Activated CD8-positive, alpha-beta memory T cell treated with anti-CD3 and anti-CD28 coated beads, Interleukin-2, amount 50 U/mL, for 4 hours (primary cell): ENCODE measurements around the gene TCEAL4.
"Not testable (repeated sequence)": the region's sequence is repeated elsewhere in the genome, so short reads cannot be mapped to it uniquely, and the experiment has no call there.

ENCODE experiments used
- DNase-seq: peaks from one replicate; pipeline ENCODE4 v3.0.0-alpha.2; 2020

TCEAL4 gene

DNA sequence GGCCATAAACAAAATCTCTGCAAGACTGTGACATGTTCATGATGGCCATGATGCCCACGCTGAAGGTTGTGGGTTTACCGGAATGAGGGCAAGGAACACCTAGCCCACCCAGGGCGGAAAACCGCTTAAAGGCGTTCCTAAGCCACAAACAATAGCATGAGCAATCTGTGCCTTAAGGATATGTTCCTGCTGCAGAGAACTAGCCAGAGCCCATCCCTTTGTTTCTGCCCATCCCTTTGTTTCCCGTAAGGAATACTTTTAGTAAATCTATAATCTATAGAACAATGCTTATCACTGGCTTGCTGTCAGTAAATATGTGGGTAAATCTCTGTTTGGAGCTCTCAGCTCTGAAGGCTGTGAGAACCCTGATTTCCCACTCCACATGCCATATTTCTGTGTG, 9.9 kb downstream of the TCEAL4 start:
- DNase-seq: not testable (repeated sequence)

DNA sequence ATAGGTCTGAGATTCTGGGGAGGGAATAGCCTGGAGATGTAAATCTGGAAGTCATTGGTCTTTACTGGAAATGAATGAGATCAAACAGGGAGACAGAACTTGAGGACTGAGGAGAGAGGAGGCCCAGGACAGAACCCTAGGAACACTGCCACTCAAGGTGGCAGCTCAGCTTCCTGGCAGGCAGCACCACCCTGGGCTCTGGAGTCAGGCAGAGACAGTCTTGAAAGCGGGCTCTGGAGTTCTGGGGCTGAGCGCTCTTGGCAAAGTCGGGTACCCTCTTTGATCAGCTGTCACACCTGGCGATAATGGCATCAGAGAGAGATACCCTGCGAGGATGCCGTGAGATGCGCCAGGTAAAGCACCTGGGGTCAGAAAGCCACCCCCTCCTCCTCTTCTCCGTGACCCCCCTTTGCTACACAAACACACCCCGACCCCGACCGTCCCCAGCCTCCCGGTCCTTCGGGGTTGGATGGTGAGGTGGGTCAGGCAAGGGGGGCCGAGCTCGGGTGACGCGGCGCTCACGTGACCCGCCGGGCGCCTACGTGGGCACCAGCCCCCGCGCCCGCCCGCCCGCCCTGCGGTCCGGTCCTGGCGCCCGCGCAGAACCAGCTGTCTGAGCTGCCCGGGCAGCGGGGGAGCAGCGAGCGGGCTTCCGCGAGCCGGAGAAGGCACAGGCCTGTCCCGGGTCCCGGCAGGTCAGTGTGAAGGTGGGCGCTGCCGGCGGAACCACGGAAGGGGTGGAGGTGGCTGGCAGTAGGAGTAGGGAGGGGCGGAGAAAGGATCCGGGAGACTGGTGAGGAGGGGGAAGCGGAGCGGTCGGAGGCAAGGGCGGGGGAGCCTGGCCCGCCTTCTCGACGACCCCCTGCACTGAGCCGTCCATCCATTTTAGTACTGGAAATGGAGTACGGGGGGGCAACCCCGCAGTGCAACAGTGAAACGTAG, 22.3 kb downstream of the TCEAL4 start, which contains the start of gene TCEAL3:
TSS of gene TCEAL3 (plus strand) at position 600 of the 942 bp plus-strand sequence. CDS start 1,102 bp downstream, outside the sequence.
- peak; percentile 51 for DNase-seq

DNA sequence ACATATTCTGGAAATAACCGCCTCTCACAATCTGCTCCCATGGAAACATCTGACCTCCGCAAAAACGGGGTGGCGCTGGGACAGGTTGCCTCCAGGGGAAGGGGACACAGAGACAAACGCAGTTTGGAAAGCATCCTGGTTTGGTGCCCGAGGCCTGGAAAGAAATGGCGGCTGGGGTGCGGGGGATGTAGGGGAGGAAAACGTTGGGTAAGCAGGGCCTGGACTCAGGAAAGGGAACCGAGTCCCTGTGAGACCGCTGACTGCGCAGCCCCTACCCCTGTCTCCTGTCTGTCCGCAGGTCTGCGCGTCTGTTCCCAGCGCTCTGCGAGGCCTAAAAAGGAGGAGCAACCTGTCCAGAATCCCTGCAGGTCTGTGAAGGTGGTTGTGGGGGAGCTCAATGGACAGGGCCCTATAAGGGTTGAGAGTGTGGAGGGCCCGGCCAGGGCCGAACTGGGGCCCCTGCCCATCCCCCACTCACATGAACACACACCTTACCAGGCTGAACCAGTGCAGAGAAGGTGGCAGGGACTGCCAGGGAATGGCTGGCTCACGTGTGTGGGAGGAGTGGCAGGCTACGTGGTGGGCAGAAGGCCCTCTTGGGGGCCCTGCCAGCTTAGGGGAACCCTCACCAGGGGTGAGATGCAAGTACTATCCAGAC, 23.1 kb downstream of the TCEAL4 start:
- DNase-seq: no peak

DNA sequence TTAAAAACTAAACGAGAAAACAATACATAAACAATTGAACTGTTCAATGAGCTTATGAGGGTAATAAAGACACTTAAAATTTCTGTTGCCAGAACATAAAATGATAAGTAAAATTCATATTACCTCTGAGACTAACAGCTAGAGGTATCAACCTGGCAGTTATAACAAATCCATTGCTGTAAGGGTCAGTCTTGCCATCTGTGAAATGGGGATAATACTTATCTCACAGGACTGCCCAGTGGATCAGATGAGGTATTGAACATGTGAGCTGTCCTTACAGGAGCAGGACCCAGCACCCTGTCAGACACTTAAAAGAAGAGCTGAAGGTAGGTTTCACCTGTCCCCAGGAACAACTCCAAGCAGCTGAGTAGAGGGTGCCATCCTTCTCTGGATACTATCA, 25.0 kb downstream of the TCEAL4 start:
- no peak for DNase-seq

DNA sequence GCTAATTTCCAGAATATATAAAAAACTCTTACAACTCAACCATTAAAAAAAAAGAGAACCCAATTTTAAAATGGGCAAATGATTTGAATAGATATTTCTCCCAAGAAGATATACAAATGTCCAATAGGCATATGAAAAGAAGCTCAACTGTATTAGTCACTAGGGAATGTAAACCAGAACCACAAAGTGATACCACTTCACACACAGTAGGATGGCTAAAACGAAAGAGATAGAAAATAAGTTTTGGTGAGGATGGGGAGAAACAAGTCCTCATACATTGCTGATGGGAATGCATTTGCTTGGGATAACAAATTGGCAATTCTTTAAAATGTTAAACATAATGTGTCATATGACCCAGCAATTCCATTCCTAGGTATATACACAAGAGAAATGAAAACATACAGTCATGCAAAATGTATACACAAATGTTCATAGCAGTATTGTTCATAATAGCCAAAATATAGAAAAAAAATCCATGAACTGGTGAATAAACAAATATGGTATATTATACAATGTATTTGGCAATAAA, 28.1 kb downstream of the TCEAL4 start:
- no peak for DNase-seq

DNA sequence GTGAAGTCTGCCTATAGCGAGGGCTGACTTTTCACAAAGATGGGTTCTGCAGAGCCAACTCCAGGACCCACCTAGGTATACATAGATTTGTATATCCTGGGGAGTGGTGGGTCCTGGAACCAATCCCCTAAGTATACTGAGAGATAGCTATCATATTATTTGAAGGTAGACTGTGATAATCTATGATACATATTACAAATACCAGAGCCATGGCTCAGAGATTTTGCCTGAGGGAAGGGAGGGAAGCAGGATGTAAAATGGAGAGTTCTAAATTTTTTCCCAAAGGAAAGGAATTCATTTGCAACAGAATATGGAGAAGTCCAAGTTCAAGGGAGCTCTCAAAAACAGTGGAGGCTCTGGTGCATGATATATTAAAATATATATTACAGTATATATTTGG, 29.7 kb downstream of the TCEAL4 start:
- no peak for DNase-seq

DNA sequence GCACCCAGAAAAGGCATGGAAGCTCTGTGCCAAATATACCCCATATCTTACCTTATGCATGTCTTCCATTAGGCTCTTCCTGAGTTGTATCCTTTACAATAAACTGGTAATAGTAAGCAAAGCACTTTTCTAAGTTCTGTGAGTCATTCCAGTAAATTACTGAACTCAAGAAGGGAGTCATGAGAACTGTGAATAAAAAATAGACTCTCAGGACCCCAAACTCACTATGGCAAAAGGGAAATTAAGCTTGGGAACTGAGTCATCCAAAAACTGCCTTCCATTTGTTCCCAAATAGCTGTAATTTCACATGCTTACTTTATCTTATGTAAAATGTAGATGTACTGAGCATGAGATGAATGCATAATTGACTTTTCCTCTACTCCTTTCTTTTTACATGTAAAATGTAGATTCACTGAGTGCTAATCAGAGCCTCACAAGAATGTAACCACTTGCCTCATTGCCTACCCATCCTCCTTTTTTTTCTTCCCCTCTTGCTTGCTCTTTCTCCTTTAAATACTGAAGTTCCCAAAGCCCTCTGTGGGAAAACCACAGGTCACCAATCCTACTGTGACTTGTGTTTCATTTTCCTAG, 30.6 kb downstream of the TCEAL4 start:
- no peak for DNase-seq

DNA sequence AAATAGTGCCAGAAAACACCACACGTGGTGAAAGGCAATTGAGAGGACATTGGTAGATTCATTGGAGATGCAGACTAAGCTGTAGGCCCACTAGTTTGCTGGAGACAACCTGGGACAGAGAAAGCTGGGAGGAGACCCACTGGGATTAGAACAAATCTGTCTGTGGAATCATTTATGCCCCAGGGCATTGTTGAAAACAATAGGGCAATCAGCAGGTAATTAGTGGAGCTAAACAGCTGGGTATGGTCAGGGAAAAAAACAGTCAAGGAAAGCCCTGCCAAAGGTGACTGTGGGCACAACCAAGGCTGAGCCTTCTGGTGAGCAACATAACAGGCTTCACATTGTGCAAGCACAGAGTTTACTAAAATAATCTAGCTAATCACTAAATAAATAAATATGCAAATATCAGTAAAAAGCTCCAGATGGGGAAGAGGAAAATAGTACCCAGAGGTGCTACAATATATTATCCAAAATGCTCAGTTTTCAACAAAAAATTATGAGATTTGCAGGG, 31.4 kb downstream of the TCEAL4 start:
- DNase-seq: no peak

DNA sequence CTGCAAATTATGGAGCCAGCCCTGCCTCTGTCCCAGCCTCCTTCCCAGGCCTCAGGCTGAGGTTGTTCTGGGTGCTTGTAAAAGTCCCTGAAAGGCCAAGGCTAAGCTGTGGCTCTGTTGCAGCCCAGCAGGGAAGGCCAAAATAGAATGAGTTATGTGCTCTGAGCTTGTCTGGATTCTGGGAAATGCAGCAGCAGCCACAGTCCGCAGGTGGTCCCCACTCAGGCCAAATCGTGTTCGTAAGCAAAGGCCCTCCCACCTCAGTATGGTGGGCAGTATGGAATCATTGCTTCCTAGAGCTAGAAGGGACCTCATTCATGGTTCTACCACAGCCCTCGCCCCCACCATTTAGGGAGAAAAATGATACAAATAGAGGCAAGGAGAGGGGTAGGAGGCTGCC, 38.8 kb downstream of the TCEAL4 start:
- no peak for DNase-seq

DNA sequence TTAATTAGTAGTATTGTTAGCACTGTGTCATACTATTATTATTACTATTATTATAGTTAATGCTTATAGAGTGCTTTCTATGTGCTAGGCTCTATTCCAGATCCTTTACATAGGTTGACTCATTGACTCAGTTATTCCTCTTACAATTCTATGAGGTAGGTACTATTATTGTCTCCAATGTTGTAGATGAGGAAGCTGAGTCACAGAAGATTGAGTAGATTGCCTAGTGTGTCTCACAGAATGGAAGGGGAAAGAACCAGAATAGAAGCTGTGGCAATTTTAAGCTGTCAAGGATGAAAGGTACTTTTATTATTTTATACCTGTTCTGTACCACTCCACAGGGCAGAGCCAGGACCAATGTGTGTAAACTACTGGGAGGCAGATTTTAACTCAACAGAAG, 41.5 kb downstream of the TCEAL4 start:
- DNase-seq: no peak

DNA sequence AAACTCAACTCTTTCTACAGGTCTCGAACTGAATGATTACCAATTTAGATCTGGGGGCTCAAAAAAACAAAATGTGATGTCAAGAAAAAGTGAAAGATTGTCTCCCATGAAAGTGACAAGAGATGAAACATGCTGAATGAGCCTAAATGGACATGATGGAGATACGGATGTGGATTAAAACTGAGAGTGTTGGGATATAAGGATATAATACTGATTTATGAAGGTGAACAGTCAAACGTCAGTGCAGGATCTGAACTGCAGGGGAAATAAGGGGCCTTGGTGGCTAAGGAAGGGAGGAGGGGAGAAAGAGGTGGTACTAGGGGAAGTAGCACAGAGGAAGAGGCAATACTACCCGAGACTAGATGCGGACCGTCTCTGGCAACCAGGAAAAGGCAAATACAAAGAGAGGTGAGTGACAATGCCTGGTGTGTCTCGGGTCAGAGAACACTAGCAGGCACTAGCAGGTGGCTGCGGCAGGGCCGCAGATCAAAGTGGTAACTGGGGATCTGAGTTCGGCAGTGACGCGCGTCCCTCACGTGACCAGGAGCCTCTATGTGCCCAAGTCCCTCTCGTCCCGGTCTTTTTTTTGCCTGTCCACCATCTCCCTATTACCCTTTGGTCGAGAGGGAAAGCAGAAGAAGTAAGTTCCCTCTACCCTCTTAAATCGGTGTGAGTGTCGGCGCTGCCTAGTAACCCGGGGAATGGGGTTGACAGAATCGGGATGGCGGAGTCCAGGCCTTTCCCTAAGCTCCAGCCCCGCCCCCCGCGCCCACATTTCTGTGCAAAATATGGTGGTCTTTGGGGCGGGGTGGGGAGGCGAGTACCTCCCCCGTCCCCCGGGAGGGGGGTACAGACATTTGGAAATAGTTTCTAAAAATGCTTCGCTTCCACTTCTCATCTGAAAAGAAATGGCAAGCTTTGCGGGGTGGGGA, 43.3 kb downstream of the TCEAL4 start, which contains the start of gene TCEAL1:
TSS of gene TCEAL1 (plus strand) at position 590 of the 932 bp plus-strand sequence. CDS start 942 bp downstream, outside the sequence.
- peak; percentile 34 for DNase-seq

DNA sequence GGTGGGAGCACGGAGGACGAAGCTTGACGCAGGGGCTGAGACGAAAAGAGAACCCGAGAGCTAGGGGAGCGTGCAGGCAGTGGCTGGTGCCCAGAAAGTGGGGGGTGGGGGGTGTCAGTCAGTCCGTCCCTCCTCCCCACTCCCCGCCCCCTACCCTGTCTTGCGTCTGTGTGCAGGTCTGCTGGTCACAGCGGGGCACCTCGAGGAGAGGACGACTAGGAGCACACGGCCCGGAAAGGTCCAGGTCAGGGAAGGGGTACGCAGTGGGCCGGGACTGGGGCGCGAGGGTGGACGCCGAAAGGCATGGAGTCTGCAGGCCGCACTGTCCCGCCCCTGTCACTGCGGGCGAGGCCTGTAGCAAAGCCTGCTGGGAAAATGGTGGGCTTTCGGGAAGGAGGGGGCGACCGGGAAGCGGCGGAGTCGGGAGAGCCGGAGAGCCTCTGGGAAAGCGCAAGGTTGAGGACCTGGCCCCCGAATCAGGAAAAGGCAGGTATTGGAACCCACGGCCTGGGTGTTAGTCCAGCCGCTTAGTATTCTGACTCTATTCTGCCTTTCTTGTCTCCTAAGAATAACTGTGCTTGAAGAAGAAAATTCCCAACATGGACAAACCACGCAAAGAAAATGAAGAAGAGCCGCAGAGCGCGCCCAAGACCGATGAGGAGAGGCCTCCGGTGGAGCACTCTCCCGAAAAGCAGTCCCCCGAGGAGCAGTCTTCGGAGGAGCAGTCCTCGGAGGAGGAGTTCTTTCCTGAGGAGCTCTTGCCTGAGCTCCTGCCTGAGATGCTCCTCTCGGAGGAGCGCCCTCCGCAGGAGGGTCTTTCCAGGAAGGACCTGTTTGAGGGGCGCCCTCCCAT, 44.2 kb downstream of the TCEAL4 start:
- DNase-seq: peak; percentile 23

DNA sequence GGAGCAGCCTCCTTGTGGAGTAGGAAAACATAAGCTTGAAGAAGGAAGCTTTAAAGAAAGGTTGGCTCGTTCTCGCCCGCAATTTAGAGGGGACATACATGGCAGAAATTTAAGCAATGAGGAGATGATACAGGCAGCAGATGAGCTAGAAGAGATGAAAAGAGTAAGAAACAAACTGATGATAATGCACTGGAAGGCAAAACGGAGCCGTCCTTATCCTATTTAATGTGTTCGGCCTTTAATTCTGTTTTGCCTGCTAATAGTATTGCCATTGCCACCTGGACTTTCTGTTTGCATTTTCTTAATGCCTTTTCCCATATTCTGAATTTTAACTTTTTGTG, 44.8 kb downstream of the TCEAL4 start:
- DNase-seq: no peak

DNA sequence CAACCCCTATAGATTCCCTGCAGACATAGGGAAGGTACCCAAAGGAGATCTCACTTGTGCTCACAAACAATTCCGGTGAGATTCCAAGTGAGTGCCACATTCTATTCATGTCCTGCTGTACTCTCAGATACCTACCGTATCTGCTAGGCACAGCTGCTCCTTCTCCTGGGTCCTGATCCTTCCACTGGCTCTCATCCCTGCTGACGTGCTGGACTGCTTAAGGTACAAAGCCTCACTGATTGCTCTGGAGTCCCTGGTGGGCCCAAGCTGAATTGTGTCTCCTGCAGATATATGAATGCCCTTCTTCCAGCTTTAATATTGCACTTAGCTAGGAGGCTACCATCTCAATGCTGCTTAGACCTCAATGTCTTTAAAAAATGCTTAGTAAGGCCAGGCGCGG, 45.8 kb downstream of the TCEAL4 start:
- no peak for DNase-seq

DNA sequence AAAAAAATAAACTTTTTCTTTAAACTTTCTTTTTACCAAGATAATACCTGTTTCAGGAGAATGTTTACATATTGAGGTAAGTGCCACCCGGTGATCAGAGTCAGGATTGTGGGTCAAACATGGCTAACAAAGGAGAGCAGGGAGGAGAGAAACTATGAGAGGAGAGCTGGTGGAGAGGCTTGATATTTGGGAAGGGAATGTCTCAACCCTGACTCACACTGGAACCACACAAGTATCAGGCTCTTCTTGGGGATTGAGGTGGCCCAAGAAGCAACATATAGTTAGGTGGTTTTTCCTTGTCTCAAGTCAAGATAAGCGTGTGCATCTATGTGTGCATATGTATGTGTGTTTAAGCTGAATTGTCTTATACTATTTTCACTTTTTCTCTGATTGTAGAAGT, 50.1 kb downstream of the TCEAL4 start:
- no peak for DNase-seq
